WERI-Rb-1 (cell line): Measurements from ENCODE around the gene AFF3.

ENCODE experiments used
- DNase-seq: peaks from one replicate; pipeline ENCODE4 v3.0.0-alpha.2; 2020
- H3K27ac ChIP-seq: fragments of 250-450 bp; sonication (Bioruptor Pico); 2 replicates; pipeline ENCODE4 v1.5.1; 2020; ENCODE audit warnings: mild to moderate bottlenecking, moderate library complexity
- H3K27me3 ChIP-seq: fragments of 250-450 bp; sonication (Bioruptor Pico); 2 replicates; pipeline ENCODE4 v1.5.1; 2021; ENCODE audit warnings: mild to moderate bottlenecking, low read depth, moderate library complexity; ENCODE audit not compliant: insufficient read depth, severe bottlenecking
- H3K36me3 ChIP-seq: fragments of 250-450 bp; sonication (Bioruptor Pico); 2 replicates; pipeline ENCODE4 v1.5.1; 2020; ENCODE audit warnings: mild to moderate bottlenecking, moderate library complexity
- H3K4me3 ChIP-seq: 2 replicates; pipeline ENCODE4 v1.5.1; 2011; ENCODE audit warnings: low read depth, mild to moderate bottlenecking, control low read depth, low read length
- H3K9me3 ChIP-seq: fragments of 250-450 bp; sonication (Bioruptor Pico); 2 replicates; pipeline ENCODE4 v1.5.1; 2021; ENCODE audit warnings: mild to moderate bottlenecking, moderate library complexity; ENCODE audit not compliant: severe bottlenecking
- TF ChIP-seq, protein P1 (sequence below): IDR thresholded peaks from 2 replicates; pipeline ENCODE4 v1.5.1; 2011; ENCODE audit warnings: low read depth, mild to moderate bottlenecking, control low read depth, inconsistent platforms, low read length

The AFF3 gene

DNA sequence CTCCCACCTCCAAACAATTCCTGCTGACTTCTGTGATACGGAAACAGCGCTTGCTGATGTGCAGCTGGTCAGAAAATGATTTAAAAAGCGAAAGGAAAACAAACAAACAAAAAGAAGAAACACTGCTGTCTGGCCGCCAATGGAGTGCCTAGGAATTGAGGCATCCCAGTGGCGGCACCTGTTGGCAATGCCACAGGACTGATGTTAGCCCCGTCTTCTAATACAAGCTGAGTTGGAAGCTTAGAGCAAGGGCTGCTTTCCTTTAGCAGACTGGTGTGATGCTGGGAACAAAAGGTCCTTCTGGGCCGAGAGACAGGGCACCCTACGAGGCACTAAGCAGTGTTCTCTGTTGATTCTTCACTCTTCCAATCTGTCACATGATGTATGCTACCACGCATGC, 489.0 kb downstream of the AFF3 start:
- H3K9me3 ChIP-seq, result no peaks in the 10 kb centered on the region
- TF ChIP-seq, protein P1, sequence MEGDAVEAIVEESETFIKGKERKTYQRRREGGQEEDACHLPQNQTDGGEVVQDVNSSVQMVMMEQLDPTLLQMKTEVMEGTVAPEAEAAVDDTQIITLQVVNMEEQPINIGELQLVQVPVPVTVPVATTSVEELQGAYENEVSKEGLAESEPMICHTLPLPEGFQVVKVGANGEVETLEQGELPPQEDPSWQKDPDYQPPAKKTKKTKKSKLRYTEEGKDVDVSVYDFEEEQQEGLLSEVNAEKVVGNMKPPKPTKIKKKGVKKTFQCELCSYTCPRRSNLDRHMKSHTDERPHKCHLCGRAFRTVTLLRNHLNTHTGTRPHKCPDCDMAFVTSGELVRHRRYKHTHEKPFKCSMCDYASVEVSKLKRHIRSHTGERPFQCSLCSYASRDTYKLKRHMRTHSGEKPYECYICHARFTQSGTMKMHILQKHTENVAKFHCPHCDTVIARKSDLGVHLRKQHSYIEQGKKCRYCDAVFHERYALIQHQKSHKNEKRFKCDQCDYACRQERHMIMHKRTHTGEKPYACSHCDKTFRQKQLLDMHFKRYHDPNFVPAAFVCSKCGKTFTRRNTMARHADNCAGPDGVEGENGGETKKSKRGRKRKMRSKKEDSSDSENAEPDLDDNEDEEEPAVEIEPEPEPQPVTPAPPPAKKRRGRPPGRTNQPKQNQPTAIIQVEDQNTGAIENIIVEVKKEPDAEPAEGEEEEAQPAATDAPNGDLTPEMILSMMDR, result no peak

DNA sequence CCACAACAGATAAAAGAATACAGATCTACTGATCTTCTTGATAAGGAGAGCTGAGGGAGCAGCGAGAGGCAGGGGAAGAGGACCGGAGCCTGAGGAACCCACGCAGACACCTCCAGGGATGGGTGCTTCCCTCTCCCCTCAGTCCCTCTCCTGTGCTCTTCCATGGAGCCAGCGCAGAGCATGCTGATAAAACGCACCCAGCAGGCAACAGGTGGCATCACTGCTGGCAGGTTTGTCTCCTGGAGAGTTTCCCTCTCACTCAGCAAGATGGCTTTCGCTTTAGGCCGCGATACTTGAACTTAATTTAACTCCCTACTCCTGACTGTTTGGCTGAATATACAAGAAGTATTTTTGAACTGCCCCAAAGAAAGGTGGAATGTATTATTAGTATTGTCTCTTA, 489.5 kb downstream of the AFF3 start:
- H3K4me3 ChIP-seq, result no peak overlapping the region
- no peaks in the 10 kb centered on the region for H3K9me3 ChIP-seq
- no peaks in the 10 kb centered on the region for H3K36me3 ChIP-seq
- DNase-seq, result no peak
- no peaks in the 10 kb centered on the region for H3K27me3 ChIP-seq
- TF ChIP-seq, protein P1, result no peak
- no peak overlapping the region for H3K27ac ChIP-seq

More for the DNA sequence above, 489.0 kb downstream of the AFF3 start:
- no peak for DNase-seq
- no peaks in the 10 kb centered on the region for H3K27me3 ChIP-seq
- H3K4me3 ChIP-seq, result no peak overlapping the region
- H3K27ac ChIP-seq, result no peak overlapping the region
- H3K36me3 ChIP-seq, result no peaks in the 10 kb centered on the region

DNA sequence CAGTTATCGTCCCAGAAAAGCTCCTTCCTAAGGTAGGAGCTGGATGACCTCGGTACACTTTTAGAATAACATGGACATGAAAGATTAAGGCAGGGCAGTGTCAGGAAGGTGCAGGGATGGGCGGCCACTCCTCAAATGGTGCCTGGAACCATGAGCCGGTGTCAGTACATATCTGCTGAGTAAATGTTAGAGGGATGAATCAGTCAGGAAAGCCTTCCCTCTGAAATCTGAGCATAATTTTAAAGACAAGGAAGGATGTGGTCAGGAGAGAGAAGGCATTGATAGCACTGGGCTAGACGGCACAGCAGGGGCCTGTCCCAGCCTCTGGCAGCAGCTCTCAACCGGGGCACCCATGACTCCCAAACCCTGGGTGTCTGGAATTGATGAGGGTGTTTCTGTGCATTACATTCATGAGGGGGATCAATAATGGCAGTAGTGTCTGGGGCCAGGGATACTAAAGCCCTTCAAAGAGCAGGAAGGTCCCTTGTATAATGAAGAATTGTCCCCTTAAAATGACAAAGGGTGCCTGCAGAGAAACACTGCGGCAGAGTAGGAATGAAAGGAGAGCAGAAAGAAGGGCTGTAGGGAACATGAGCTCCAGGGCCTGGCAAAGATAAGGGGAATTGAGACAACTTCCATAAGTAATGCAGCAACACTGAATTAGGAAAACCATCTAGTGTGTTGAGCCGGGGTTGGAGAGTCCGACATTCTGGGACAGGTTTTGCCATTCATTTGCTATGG, 490.3 kb downstream of the AFF3 start:
- Histone ChIP-seq H3K27ac (no peak overlapping the region), H3K27me3 (no peaks in the 10 kb centered on the region), H3K36me3 (no peaks in the 10 kb centered on the region), H3K4me3 (no peak overlapping the region), H3K9me3 (no peaks in the 10 kb centered on the region)
- TF ChIP-seq, protein P1, result no peak
- no peak for DNase-seq

DNA sequence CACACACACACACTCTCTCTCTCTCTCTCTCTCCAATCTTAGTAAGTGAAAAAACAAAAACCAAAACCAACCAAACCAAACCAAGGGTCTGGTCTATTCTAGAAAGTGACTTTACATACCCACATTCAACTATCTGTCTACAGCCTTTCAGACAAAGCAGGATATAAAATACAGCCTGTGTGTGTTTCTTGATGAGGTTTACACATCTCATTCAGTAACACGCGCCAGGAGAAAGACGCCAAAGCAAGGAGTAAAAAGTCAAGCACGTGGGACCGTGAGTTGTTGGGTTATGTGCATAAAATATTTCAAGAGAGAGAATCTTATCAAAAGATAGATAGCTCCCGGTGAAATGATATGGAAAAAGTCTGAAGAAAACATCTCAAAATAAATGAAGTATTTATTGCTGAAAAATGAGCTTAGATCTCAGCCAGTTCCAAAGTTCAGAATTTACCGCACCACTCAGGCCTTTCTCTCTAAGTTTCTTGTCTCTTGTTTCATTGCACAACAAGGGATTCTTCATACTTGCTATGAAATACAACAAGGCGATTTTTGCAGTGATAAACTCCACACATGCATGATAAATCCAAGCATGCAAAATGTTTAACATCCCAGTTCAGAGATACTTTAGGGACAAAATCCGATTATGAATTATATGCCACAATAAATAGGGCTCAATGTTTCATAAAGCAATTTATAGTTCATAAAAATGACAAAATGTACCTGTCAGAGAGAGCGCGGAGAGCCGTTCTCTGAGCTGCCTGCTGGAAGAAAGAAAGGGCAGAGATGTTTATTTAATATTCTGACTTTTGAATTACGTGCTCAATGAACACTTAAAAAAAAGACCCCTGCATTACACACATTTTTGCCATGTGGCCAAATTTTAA, 493.2 kb downstream of the AFF3 start:
- Histone ChIP-seq H3K27me3 (no peaks in the 10 kb centered on the region), H3K27ac (no peak overlapping the region), H3K36me3 (no peaks in the 10 kb centered on the region), H3K4me3 (no peak overlapping the region), H3K9me3 (no peaks in the 10 kb centered on the region)
- DNase-seq, result no peak
- TF ChIP-seq, protein P1, result no peak

DNA sequence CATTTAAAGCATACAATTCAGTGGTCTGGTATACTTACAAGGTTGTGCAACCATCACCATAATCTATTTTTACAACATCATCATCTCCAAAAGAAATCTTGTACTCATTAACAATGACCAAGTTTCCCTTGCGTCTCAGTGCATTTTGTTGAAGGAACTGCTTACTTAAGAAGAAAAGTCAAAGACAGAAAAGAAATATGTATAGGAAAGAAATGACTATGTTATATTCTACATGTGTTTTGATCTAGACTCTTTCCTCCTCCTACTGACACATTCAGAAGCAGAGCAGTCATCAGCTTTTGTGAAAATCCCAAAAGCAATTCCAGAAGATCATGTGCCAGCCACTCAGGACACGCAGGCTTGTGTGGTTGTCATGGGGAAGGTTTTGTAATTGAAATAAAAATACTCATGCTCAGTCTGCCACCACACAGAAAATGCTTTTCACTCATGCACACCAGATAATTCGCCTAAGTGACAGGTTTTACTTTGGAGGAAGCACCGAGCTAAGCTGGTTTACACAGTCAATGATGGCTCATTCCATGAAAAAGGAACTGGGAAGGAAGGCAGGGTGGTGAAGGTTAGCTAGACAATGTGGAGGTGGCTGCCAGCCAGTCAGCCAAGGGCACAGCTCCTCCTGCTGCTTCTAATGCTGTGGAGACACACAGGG, 494.1 kb downstream of the AFF3 start:
- DNase-seq, result no peak
- no peak overlapping the region for H3K27ac ChIP-seq
- H3K4me3 ChIP-seq, result no peak overlapping the region
- TF ChIP-seq, protein P1, result no peak
- no peaks in the 10 kb centered on the region for H3K9me3 ChIP-seq
- H3K36me3 ChIP-seq, result no peaks in the 10 kb centered on the region
- no peaks in the 10 kb centered on the region for H3K27me3 ChIP-seq
